ENCODE measurements around the gene DELE1. TPM values are rescaled to one million over a fixed set of nuclear protein-coding genes. Genes with fewer than 3 reads are reported as not detected.

DELE1 gene
- total and polyA plus RNA-seq, 4 donors = 25.0 to 100 (median 77.6) TPM

DNA sequence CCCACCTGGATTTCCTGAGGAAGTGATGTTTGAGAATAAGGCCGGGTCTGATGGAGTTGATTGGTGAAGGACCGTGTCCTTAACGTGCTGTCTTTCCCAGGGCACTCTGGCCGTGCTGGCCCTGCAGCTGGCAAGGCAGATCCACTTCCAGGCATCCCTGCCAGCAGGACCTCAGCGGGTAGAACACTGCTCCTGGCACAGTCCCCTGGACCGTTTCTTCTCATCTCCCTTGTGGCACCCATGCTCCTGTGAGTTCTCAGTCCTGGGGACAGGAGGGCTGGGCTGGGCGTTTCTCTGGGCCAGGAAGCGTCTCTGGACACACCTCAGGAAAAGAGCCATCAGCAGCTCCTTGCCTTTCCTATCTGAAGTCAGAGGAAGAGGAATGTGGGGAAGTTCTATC, 4.4 kb downstream of the DELE1 start:
- Histone ChIP-seq H3K4me1 (ENCODE audit: control insufficient read depth in 1 of 2, insufficient read depth in 2 of 2, low read length in 2 of 2) (no peaks in the 10 kb centered on the region), H3K4me3 (ENCODE audit: low read length in 2 of 2) (no peak overlapping the region), H3K27ac (ENCODE audit: low read depth in 1 of 2, low read length in 2 of 2) (no peak overlapping the region), H3K9me3 (ENCODE audit: control insufficient read depth, low read length) (no peaks in the 10 kb centered on the region), H3K27me3 (ENCODE audit: control insufficient read depth in 1 of 2, insufficient read depth in 2 of 2, low read length in 1 of 2) (no peaks in the 10 kb centered on the region), H3K36me3 (ENCODE audit: control insufficient read depth in 1 of 2, insufficient read depth in 2 of 2, low read length in 1 of 2) (peaks cover 2 to 6% of the 10 kb centered on the region in 2 donors)
- ATAC-seq (ENCODE audit: low FRiP score) (no peak), DNase-seq (peak in 1 of 2 donors; percentile 57)
- intact Hi-C loops (cut with DNase I) = no loop called here
- WGBS, 2 donors = 47 to 52% methylated on average over 8 of the region's 8 CpGs

DNA sequence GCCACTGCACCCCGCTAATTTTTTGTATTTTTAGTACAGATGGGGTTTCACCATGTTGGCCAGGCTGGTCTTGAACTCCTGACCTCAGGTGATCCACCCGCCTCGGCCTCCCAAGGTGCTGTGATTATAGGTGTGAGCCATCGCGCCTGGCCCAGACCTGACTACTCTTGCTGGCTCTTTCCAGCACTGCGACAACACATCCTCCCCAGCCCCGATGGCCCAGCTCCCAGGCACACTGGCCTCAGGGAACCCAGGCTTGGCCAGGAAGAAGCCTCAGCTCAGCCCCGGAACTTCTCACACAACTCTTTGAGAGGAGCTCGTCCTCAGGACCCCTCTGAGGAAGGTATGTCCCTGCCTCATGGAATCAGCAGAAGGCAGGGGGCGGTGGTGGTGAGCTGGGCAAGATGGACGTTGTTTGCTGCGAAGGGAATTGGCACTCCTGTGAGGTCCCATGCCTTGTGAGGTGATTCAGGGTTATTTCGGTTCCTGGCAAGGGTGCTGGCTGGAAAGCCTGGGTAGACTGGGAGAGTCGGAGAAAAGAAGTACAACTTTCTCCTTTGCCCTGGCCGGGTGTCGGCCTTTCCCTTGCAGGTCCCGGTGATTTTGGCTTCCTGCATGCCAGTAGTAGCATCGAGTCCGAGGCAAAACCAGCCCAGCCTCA, 5.9 kb downstream of the DELE1 start:
- intact Hi-C loops (cut with DNase I) = no loop called here
- H3K27ac ChIP-seq (ENCODE audit: low read depth in 1 of 2, low read length in 2 of 2) = peak overlapping the region; percentile 30 to 47
- ATAC-seq (ENCODE audit: low FRiP score) (no peak), DNase-seq (peak in 1 of 2 donors; percentile 73)
- H3K4me3 ChIP-seq (ENCODE audit: low read length in 2 of 2) = no peak overlapping the region
- 31 to 39% methylated on average over 19 of the region's 19 CpGs for whole genome bisulfite sequencing, 2 donors
- H3K27me3 ChIP-seq (ENCODE audit: control insufficient read depth in 1 of 2, insufficient read depth in 2 of 2, low read length in 1 of 2) = no peaks in the 10 kb centered on the region
- H3K36me3 ChIP-seq (ENCODE audit: control insufficient read depth in 1 of 2, insufficient read depth in 2 of 2, low read length in 1 of 2) = peaks cover 2 to 6% of the 10 kb centered on the region in 2 donors
- no peaks in the 10 kb centered on the region for H3K9me3 ChIP-seq (ENCODE audit: control insufficient read depth, low read length)
- H3K4me1 ChIP-seq (ENCODE audit: control insufficient read depth in 1 of 2, insufficient read depth in 2 of 2, low read length in 2 of 2) = no peaks in the 10 kb centered on the region

DNA sequence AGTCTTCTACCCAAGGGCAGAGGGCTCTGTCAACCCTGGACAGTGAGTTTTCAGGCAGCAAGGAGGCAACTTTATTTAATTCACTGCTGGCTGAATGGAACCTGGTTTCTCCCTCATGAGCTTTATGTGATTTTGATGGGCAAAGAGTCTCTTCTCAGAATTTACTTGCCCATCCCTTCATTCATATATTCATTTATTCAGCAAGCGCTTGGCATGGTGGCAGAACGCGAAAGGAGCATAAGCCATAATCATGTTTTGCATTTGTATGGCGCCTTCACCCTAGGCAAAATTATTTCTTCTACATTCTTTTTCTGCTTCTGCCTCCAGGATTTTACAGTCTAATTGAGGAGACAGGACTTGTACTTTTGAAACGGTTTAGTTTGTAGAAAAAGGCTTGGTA, 8.0 kb downstream of the DELE1 start:
- H3K36me3 ChIP-seq (ENCODE audit: control insufficient read depth in 1 of 2, insufficient read depth in 2 of 2, low read length in 1 of 2) = peaks cover 2 to 6% of the 10 kb centered on the region in 2 donors
- H3K4me3 ChIP-seq (ENCODE audit: low read length in 2 of 2) = no peak overlapping the region
- 92 to 94% methylated on average over 5 of the region's 5 CpGs for WGBS, 2 donors
- no peak overlapping the region for H3K27ac ChIP-seq (ENCODE audit: low read depth in 1 of 2, low read length in 2 of 2)
- no peaks in the 10 kb centered on the region for H3K9me3 ChIP-seq (ENCODE audit: control insufficient read depth, low read length)
- DNase-seq (no peak), ATAC-seq (ENCODE audit: low FRiP score) (no peak)
- intact Hi-C loops (cut with DNase I) = no loop called here
- peaks cover 0 to 5% of the 10 kb centered on the region in 2 donors for H3K4me1 ChIP-seq (ENCODE audit: control insufficient read depth in 1 of 2, insufficient read depth in 2 of 2, low read length in 2 of 2)
- H3K27me3 ChIP-seq (ENCODE audit: control insufficient read depth in 1 of 2, insufficient read depth in 2 of 2, low read length in 1 of 2) = no peaks in the 10 kb centered on the region

DNA sequence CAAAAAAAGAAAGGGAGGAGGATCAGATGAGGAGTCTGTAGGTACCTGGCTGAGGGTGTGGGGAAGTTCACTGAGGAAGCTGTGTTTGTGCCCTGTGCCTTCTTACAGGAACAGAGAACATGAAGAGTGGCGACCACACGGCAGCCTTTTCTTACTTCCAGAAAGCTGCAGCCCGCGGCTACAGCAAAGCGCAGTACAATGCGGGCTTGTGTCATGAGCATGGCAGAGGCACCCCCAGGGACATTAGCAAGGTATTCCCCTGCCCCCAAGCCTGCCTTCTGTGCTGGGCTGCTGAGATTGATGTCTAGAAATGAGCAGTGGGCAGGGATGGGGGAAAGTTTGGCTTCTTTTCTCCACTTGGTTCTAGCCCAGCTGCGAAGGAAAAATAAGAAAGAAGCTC, 9.5 kb downstream of the DELE1 start:
- Histone ChIP-seq H3K4me3 (ENCODE audit: low read length in 2 of 2) (no peak overlapping the region), H3K9me3 (ENCODE audit: control insufficient read depth, low read length) (no peaks in the 10 kb centered on the region), H3K27me3 (ENCODE audit: control insufficient read depth in 1 of 2, insufficient read depth in 2 of 2, low read length in 1 of 2) (no peaks in the 10 kb centered on the region), H3K36me3 (ENCODE audit: control insufficient read depth in 1 of 2, insufficient read depth in 2 of 2, low read length in 1 of 2) (peaks cover 2 to 9% of the 10 kb centered on the region in 2 donors), H3K4me1 (ENCODE audit: control insufficient read depth in 1 of 2, insufficient read depth in 2 of 2, low read length in 2 of 2) (peaks cover 0 to 5% of the 10 kb centered on the region in 2 donors), H3K27ac (ENCODE audit: low read depth in 1 of 2, low read length in 2 of 2) (peak overlapping the region in 1 of 2 donors; percentile 26)
- intact Hi-C loops (cut with DNase I) = no loop called here
- ATAC-seq (ENCODE audit: low FRiP score) (no peak), DNase-seq (no peak)
- 83 to 86% methylated on average over 7 of the region's 7 CpGs for WGBS, 2 donors

DNA sequence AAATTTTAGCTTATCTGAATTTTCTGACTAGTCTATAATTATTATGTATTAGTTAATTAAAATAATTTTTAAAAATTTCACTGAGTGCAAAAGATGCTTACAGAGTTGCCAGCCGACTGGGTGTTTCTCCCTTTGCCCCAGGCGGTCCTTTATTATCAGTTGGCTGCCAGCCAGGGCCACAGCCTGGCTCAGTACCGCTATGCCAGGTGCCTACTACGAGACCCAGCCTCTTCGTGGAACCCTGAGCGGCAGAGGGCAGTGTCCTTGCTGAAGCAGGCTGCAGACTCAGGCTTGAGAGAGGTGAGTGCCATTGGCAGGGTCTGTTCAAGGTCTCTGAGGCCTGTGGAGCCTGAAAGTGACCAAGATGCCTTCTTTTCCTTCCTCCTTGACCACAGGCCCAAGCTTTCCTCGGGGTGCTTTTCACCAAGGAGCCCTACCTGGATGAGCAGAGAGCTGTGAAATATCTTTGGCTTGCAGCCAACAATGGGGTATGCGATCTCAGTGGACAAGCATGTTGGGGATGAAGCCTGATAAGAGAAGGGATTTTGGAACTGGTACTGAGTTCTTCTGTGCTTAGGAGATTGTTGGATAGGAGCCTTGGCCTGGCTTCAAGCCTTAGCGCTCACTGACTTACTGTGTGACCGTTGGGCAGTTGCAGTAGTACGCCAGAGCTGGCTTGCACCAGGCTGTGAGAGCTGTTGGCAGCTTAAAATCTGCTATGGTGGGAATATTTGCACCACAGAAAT, 10.6 kb downstream of the DELE1 start:
- H3K4me3 ChIP-seq (ENCODE audit: low read length in 2 of 2) = no peak overlapping the region
- peaks cover 0 to 5% of the 10 kb centered on the region in 2 donors for H3K4me1 ChIP-seq (ENCODE audit: control insufficient read depth in 1 of 2, insufficient read depth in 2 of 2, low read length in 2 of 2)
- H3K27me3 ChIP-seq (ENCODE audit: control insufficient read depth in 1 of 2, insufficient read depth in 2 of 2, low read length in 1 of 2) = no peaks in the 10 kb centered on the region
- DNase-seq (peak; percentile 86 to 88), ATAC-seq (ENCODE audit: low FRiP score) (peak; percentile 54)
- no peaks in the 10 kb centered on the region for H3K9me3 ChIP-seq (ENCODE audit: control insufficient read depth, low read length)
- peaks cover 0 to 10% of the 10 kb centered on the region in 2 donors for H3K36me3 ChIP-seq (ENCODE audit: control insufficient read depth in 1 of 2, insufficient read depth in 2 of 2, low read length in 1 of 2)
- WGBS, 2 donors = 5 to 8% methylated on average over 11 of the region's 11 CpGs
- H3K27ac ChIP-seq (ENCODE audit: low read depth in 1 of 2, low read length in 2 of 2) = peak overlapping the region; percentile 49 to 97
- intact Hi-C loops (cut with DNase I) = no loop called here

DNA sequence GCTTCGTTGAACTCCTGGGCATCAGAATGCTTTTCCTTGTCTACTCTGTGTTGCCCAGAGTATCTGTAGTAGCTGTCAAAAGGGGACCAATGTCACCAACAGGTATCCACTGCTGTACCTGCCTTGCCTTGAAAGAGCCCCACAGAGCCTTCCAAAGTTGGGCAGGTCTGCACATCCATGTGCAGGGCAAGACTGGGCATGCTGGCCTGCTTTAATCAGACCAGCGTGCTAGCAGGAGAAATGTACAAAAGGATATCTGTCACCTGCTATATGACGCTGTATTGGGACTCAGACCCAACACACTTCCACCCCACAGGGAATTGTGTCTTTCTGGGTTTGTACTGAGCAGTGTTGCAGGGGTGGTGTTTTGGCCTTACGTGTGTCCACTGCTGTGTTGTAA, 11.9 kb downstream of the DELE1 start:
- H3K27ac ChIP-seq (ENCODE audit: low read depth in 1 of 2, low read length in 2 of 2) = peak overlapping the region in 1 of 2 donors; percentile 52
- peaks cover 0 to 8% of the 10 kb centered on the region in 2 donors for H3K36me3 ChIP-seq (ENCODE audit: control insufficient read depth in 1 of 2, insufficient read depth in 2 of 2, low read length in 1 of 2)
- H3K4me3 ChIP-seq (ENCODE audit: low read length in 2 of 2) = no peak overlapping the region
- peaks cover 0 to 5% of the 10 kb centered on the region in 2 donors for H3K4me1 ChIP-seq (ENCODE audit: control insufficient read depth in 1 of 2, insufficient read depth in 2 of 2, low read length in 2 of 2)
- intact Hi-C loops (cut with DNase I) = no loop called here
- no peaks in the 10 kb centered on the region for H3K9me3 ChIP-seq (ENCODE audit: control insufficient read depth, low read length)
- no peaks in the 10 kb centered on the region for H3K27me3 ChIP-seq (ENCODE audit: control insufficient read depth in 1 of 2, insufficient read depth in 2 of 2, low read length in 1 of 2)
- ATAC-seq (ENCODE audit: low FRiP score) (no peak), DNase-seq (no peak)
- WGBS, 2 donors = 75 to 81% methylated on average over 4 of the region's 4 CpGs

DNA sequence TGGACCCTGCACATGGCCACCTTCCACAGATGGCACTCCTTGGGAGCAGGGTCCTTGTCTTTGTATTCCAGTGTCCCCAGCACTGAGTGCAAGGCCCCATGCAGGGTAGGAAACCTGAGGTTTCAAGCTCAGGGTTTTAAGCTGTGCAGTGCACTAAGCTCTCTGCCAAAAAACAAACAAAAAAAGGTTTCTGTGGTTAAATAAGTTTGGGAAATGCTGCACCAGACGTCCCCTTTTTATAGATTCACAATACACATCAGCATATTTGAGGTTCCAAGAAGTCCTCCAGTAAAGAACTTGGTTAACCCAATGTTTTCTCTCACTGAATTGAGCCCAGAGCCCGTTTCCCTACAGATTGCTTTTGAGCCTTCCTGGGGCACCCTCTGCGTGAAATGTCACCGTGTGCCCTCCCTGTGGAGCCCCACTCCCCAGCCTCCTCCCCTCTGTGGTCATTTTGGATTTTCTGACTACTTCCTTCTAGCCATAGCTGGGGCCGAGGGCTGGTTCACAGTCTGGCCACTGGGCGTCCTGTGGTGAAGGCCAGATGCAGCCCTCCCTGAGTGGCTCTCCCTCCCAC, 17.1 kb downstream of the DELE1 start:
- peak overlapping the region; percentile 46 to 80 for H3K27ac ChIP-seq (ENCODE audit: low read depth in 1 of 2, low read length in 2 of 2)
- H3K4me3 ChIP-seq (ENCODE audit: low read length in 2 of 2) = no peak overlapping the region
- intact Hi-C loops (cut with DNase I) = no loop called here
- H3K4me1 ChIP-seq (ENCODE audit: control insufficient read depth in 1 of 2, insufficient read depth in 2 of 2, low read length in 2 of 2) = no peaks in the 10 kb centered on the region
- ATAC-seq (ENCODE audit: low FRiP score) (peak; percentile 37), DNase-seq (peak in 1 of 2 donors; percentile 77)
- WGBS, 2 donors = 11 to 18% methylated on average over 6 of the region's 6 CpGs
- H3K36me3 ChIP-seq (ENCODE audit: control insufficient read depth in 1 of 2, insufficient read depth in 2 of 2, low read length in 1 of 2) = peaks cover 0 to 4% of the 10 kb centered on the region in 2 donors
- no peaks in the 10 kb centered on the region for H3K27me3 ChIP-seq (ENCODE audit: control insufficient read depth in 1 of 2, insufficient read depth in 2 of 2, low read length in 1 of 2)
- no peaks in the 10 kb centered on the region for H3K9me3 ChIP-seq (ENCODE audit: control insufficient read depth, low read length)

DNA sequence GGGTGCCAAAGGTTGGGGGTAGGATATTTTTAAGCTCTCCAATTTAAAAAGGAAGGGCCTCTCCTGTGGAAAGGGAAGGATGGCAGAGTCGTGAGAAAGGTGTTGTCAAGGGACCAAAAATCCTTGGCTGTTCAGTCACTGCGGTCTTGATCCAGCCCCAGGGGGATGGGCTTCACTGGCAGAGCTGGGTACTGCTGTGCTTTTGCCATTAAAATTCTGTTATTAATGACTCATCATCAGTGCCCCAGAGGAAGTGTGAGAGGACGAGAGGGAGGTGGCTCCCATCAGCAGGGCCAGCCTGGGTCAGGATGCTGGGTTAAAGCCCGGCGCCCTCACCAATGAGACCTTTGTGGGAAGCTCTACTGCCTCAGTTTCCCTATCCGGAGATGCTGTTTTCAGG, 17.6 kb downstream of the DELE1 start:
- WGBS, 2 donors = 32 to 36% methylated on average over 6 of the region's 6 CpGs
- no peaks in the 10 kb centered on the region for H3K9me3 ChIP-seq (ENCODE audit: control insufficient read depth, low read length)
- peak; percentile 75 to 85 for DNase-seq
- no peak overlapping the region for H3K4me3 ChIP-seq (ENCODE audit: low read length in 2 of 2)
- peak; percentile 65 for ATAC-seq (ENCODE audit: low FRiP score)
- intact Hi-C loops (cut with DNase I) = no loop called here
- no peaks in the 10 kb centered on the region for H3K27me3 ChIP-seq (ENCODE audit: control insufficient read depth in 1 of 2, insufficient read depth in 2 of 2, low read length in 1 of 2)
- peaks cover 0 to 4% of the 10 kb centered on the region in 2 donors for H3K36me3 ChIP-seq (ENCODE audit: control insufficient read depth in 1 of 2, insufficient read depth in 2 of 2, low read length in 1 of 2)
- H3K27ac ChIP-seq (ENCODE audit: low read depth in 1 of 2, low read length in 2 of 2) = peak overlapping the region; percentile 46 to 80
- H3K4me1 ChIP-seq (ENCODE audit: control insufficient read depth in 1 of 2, insufficient read depth in 2 of 2, low read length in 2 of 2) = no peaks in the 10 kb centered on the region
